ENCODE data around the gene PKP4. TPM values are rescaled to one million over a fixed set of nuclear protein-coding genes. Genes with fewer than 3 reads are reported as not detected.
A peak's percentile ranks its signal among the peaks of the same experiment; 100 is the strongest.

The PKP4 gene
- total and polyA plus RNA-seq, 9 of the 15 experiments (the other 6 are each of a cell fraction or from before 2014, with no cell fraction given): 24.6 to 99.1 (median 74.0) TPM

DNA sequence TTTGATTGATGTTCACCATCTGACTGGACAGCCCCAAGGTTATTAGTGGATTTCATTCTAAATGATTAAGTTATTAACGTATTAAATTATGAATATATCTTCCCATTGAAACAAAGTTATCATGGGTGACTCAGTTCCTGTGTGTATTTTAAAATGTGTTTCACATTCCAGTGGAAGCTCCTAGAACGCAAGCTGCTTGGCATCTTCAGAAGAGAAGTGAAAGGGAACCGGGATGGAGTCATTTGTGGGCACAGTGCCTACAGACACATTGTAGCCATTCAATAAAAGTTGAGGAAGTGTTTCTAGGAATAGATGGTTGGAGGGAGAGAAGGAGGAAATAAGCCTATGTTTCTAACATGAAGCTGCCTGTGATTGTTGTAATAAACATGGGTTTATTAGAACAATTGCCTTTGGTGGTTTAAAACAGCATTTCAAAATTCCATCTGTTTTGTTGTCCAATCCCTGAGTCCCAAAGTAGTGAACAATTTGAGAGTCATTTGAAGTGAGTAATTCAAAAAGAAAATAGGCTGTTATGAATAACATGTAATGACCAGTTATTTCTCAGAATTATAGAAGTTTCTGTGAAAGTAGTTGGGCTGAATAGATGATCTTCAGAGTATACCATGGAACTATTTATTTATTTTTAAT, 143.5 kb downstream of the PKP4 start:
- ChIA-PET CTCF (ENCODE audit: low intra/inter-chr PET ratio) (no interaction called here), POLR2A (no interaction called here)
- H3K9ac ChIP-seq (ENCODE audit: insufficient read depth in 1 of 2, low read depth in 2 of 2, low read length in 2 of 2): no peak overlapping the region
- no peaks in the 10 kb centered on the region for H4K20me1 ChIP-seq (replicated peaks; ENCODE audit: control insufficient read depth, insufficient read depth, low read length)
- no peaks in the 10 kb centered on the region for H3K79me2 ChIP-seq (ENCODE audit: control insufficient read depth, insufficient read depth, low read length)
- FAIRE-seq (peak; percentile 32), ATAC-seq (no peak), DNase-seq (ENCODE audit: extremely low read depth in 1 of 4, low spot score in 3 of 4) (no peak)
- in situ Hi-C loops (cut with MboI) (no loop called here), intact Hi-C loops (cut with micrococcal nuclease) (no loop called here)
- no peaks in the 10 kb centered on the region for H3K9me1 ChIP-seq (ENCODE audit: control insufficient read depth, insufficient read depth, low read length)
- H3K4me3 ChIP-seq: no peak overlapping the region
- H3K36me3 ChIP-seq (ENCODE audit: control insufficient read depth, insufficient read depth, low read length): peaks cover 24% of the 10 kb centered on the region
- TF ChIP-seq ZBTB1 (CRISPR knock-in tag; IDR thresholded peaks at IDR 0.05; ENCODE audit: borderline replicate concordance, low read depth) (no peak), RBBP5 (IDR thresholded peaks at IDR 0.05; ENCODE audit: borderline replicate concordance, insufficient read depth, low read length, poor library complexity, severe bottlenecking) (no peak), HMGN3 (IDR thresholded peaks at IDR 0.05; ENCODE audit: borderline replicate concordance, extremely low read depth, insufficient read length, low read depth, low read length) (no peak), MTF1 (CRISPR knock-in tag; IDR thresholded peaks at IDR 0.05; ENCODE audit: borderline replicate concordance) (no peak), L3MBTL2 (IDR thresholded peaks at IDR 0.05) (no peak), TEAD2 (tag; IDR thresholded peaks at IDR 0.05) (no peak)
- TF ChIP-seq, protein P1, sequence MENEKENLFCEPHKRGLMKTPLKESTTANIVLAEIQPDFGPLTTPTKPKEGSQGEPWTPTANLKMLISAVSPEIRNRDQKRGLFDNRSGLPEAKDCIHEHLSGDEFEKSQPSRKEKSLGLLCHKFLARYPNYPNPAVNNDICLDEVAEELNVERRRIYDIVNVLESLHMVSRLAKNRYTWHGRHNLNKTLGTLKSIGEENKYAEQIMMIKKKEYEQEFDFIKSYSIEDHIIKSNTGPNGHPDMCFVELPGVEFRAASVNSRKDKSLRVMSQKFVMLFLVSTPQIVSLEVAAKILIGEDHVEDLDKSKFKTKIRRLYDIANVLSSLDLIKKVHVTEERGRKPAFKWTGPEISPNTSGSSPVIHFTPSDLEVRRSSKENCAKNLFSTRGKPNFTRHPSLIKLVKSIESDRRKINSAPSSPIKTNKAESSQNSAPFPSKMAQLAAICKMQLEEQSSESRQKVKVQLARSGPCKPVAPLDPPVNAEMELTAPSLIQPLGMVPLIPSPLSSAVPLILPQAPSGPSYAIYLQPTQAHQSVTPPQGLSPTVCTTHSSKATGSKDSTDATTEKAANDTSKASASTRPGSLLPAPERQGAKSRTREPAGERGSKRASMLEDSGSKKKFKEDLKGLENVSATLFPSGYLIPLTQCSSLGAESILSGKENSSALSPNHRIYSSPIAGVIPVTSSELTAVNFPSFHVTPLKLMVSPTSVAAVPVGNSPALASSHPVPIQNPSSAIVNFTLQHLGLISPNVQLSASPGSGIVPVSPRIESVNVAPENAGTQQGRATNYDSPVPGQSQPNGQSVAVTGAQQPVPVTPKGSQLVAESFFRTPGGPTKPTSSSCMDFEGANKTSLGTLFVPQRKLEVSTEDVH (IDR thresholded peaks at IDR 0.05; ENCODE audit: low read depth, partially characterized antibody): no peak
- TF ChIP-seq, protein P2, sequence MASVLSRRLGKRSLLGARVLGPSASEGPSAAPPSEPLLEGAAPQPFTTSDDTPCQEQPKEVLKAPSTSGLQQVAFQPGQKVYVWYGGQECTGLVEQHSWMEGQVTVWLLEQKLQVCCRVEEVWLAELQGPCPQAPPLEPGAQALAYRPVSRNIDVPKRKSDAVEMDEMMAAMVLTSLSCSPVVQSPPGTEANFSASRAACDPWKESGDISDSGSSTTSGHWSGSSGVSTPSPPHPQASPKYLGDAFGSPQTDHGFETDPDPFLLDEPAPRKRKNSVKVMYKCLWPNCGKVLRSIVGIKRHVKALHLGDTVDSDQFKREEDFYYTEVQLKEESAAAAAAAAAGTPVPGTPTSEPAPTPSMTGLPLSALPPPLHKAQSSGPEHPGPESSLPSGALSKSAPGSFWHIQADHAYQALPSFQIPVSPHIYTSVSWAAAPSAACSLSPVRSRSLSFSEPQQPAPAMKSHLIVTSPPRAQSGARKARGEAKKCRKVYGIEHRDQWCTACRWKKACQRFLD (CRISPR knock-in tag; IDR thresholded peaks at IDR 0.05): no peak
- H3K4me2 ChIP-seq (ENCODE audit: insufficient read depth, low read length): no peak overlapping the region
- H2AFZ ChIP-seq (ENCODE audit: low read depth, low read length): no peak overlapping the region
- WGBS (ENCODE audit: insufficient coverage, low coverage, missing lambda C conversion rate): 95% methylated on average over 3 of the region's 3 CpGs
- H3K27ac ChIP-seq (ENCODE audit: extremely low read depth, low read depth, low read length): no peak overlapping the region
- no peaks in the 10 kb centered on the region for H3K27me3 ChIP-seq (ENCODE audit: control insufficient read depth in 2 of 2, insufficient read depth in 2 of 2, low read length in 2 of 2)
- H3K9me3 ChIP-seq (replicated peaks; ENCODE audit: control insufficient read depth, insufficient read depth, low read depth, low read length): no peaks in the 10 kb centered on the region
- BruUV-seq (replicated peaks): no TSS peak
- H3K4me1 ChIP-seq (replicated peaks in 1 of 2; ENCODE audit: control insufficient read depth in 2 of 2, insufficient read depth in 2 of 2, low read length in 2 of 2): peaks cover 0 to 6% of the 10 kb centered on the region in 2 experiments; a peak in 1 of 5 replicates
